Measurements from ENCODE around the gene YJEFN3. TPM values are rescaled to one million over a fixed set of nuclear protein-coding genes. Genes with fewer than 3 reads are reported as not detected.

The YJEFN3 gene
- total and polyA plus RNA-seq, 10 of the 15 experiments (the other 5 are each of a cell fraction or from before 2014, with no cell fraction given): 0.05 to 6.9 (median 3.5) TPM

GRCh38 chr19:19525611-19526380, 2.9 kb upstream of the YJEFN3 start:
- H3K27me3 ChIP-seq (replicated peaks in 1 of 2; ENCODE audit: control insufficient read depth in 2 of 2, insufficient read depth in 2 of 2, low read length in 1 of 2): no peaks in the 10 kb centered on the region
- no peak overlapping the region; the same call in 1 of the 2 replicates for H3K4me2 ChIP-seq (ENCODE audit: control insufficient read depth, insufficient read depth)
- ATAC-seq (peak; percentile 11), FAIRE-seq (no peak), DNase-seq (ENCODE audit: low read depth, low spot score) (no peak)
- in situ Hi-C loops (cut with MboI) (loop anchor here (5.0 to 25.0 kb wide), 7 partner anchors 117 to 1512 kb away; partner anchors contain the start of genes GMIP, ZNF66 and ZNF737), intact Hi-C loops (cut with micrococcal nuclease; ENCODE audit: unreplicated experiment) (no loop called here)
- POLR2A ChIA-PET: interaction anchor here (0.6 to 1.0 kb wide), 2 partner anchors 10 to 13 kb away, joined by 4 to 5 read pairs; partner anchors contain the start of gene NDUFA13
- TF ChIP-seq CEBPB (IDR thresholded peaks at IDR 0.05; ENCODE audit: borderline replicate concordance in 1 of 2, low read depth in 2 of 2, low read length in 2 of 2) (no peak), MTA2 (IDR thresholded peaks at IDR 0.05; ENCODE audit: low read depth) (no peak), BCL11A (IDR thresholded peaks at IDR 0.05; ENCODE audit: low read depth, low read length) (no peak), PKNOX1 (IDR thresholded peaks at IDR 0.05) (peak; percentile 57; the same call in 1 of the 2 replicates)
- TF ChIP-seq, protein P1, sequence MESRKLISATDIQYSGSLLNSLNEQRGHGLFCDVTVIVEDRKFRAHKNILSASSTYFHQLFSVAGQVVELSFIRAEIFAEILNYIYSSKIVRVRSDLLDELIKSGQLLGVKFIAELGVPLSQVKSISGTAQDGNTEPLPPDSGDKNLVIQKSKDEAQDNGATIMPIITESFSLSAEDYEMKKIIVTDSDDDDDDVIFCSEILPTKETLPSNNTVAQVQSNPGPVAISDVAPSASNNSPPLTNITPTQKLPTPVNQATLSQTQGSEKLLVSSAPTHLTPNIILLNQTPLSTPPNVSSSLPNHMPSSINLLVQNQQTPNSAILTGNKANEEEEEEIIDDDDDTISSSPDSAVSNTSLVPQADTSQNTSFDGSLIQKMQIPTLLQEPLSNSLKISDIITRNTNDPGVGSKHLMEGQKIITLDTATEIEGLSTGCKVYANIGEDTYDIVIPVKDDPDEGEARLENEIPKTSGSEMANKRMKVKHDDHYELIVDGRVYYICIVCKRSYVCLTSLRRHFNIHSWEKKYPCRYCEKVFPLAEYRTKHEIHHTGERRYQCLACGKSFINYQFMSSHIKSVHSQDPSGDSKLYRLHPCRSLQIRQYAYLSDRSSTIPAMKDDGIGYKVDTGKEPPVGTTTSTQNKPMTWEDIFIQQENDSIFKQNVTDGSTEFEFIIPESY (IDR thresholded peaks at IDR 0.05): peak; percentile 70
- peaks cover 34% of the 10 kb centered on the region for H3K4me1 ChIP-seq (ENCODE audit: control insufficient read depth, insufficient read depth, low read length)
- H3K9ac ChIP-seq (ENCODE audit: control insufficient read depth, insufficient read depth, low read length): peak overlapping the region; percentile 8; the same call in 1 of the 2 replicates
- no peak overlapping the region for H2AFZ ChIP-seq (ENCODE audit: control insufficient read depth, low read depth, low read length)
- H3K4me3 ChIP-seq: no peak overlapping the region
- BruUV-seq (replicated peaks): no TSS peak
- SMC1A ChIA-PET (ENCODE audit: uncharacterized antibody, unreplicated experiment): no interaction called here
- no peaks in the 10 kb centered on the region for H4K20me1 ChIP-seq (ENCODE audit: control insufficient read depth, insufficient read depth)
- RAD21 ChIA-PET (ENCODE audit: unreplicated experiment): interaction anchor here (0.6 kb wide), 1 partner anchor 31 kb away, joined by 3 read pairs; no protein-coding TSS in a partner anchor
- H3K9me3 ChIP-seq (replicated peaks; ENCODE audit: control insufficient read depth, insufficient read depth, low read length): peaks cover under 1% of the 10 kb centered on the region; the same call in 1 of the 3 replicates
- CTCF ChIA-PET: no interaction called here
- H3K27ac ChIP-seq (ENCODE audit: control insufficient read depth, insufficient read depth): peak overlapping the region; percentile 57
- 88% methylated on average over 23 of the region's 23 CpGs for WGBS (ENCODE audit: insufficient coverage, insufficient replicate concordance, low lambda C conversion rate, missing lambda C conversion rate)
- H3K36me3 ChIP-seq (ENCODE audit: control insufficient read depth in 2 of 2, insufficient read depth in 2 of 2, low read length in 1 of 2): peaks cover 3 to 23% of the 10 kb centered on the region in 2 experiments; a peak in 3 of 4 replicates
- peaks cover 29% of the 10 kb centered on the region for H3K79me2 ChIP-seq (ENCODE audit: control insufficient read depth, insufficient read depth, low read length)

All from GM12878 (cell line).